Measurements from ENCODE around the gene KCTD18.

DNA sequence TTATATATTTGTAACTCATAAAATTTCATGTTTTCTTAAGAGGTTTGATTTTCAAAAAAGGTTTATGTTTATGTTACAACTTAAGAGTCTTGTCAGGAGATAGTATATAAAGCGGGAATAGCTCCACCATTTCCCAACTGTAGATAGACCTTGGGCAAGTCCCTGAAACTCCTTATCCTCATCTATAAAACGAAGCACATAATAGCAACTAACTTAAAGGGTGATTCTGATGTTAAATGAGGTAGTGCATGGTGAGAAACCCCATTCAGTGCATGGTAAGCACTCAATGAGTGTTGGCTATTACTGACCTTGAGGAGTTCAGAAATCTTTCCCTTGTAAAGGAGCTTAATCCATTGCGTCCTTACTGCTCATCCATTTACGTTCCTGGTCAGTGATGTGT is 34.1 kb downstream of the KCTD18 start:
- TF ChIP-seq, protein P1, sequence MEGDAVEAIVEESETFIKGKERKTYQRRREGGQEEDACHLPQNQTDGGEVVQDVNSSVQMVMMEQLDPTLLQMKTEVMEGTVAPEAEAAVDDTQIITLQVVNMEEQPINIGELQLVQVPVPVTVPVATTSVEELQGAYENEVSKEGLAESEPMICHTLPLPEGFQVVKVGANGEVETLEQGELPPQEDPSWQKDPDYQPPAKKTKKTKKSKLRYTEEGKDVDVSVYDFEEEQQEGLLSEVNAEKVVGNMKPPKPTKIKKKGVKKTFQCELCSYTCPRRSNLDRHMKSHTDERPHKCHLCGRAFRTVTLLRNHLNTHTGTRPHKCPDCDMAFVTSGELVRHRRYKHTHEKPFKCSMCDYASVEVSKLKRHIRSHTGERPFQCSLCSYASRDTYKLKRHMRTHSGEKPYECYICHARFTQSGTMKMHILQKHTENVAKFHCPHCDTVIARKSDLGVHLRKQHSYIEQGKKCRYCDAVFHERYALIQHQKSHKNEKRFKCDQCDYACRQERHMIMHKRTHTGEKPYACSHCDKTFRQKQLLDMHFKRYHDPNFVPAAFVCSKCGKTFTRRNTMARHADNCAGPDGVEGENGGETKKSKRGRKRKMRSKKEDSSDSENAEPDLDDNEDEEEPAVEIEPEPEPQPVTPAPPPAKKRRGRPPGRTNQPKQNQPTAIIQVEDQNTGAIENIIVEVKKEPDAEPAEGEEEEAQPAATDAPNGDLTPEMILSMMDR (optimal IDR thresholded peaks at IDR 0.05 in 1 of 3, IDR thresholded peaks at IDR 0.05 in 1 of 3, conservative IDR thresholded peaks at IDR 0.05 in 1 of 3; ENCODE audit: extremely low read depth in 1 of 3, insufficient read depth in 2 of 3, low read length in 3 of 3), result no peak
- TF ChIP-seq EZH2 (IDR thresholded peaks at IDR 0.05; ENCODE audit: low read length), result no peak

Data from keratinocyte (primary cell).